ENCODE data around the gene FMO4.

Gene FMO4

DNA sequence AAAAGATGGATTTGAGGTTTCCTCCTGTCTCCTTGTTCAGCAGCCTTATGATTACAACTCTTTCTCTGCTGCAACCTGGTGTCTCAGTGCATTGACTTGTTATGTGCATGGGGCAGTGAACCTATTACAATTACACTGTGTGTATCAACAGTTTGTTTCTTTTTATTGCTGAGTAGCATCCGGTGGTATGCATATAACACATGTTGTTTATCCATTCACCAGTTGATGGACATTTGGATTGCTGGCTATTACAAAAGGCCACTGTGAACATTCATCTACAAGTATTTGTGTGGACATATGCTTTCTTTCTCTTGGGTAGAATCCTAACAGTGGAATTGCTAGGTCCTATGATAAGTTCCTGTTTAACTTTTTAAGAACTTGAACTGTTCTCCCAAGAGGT, 65.9 kb downstream of the FMO4 start:
- Histone ChIP-seq H3K4me1 (ENCODE audit: control insufficient read depth, insufficient read depth, low read length) (no peaks in the 10 kb centered on the region), H3K4me3 (ENCODE audit: low read depth, low read length) (no peak overlapping the region), H3K36me3 (ENCODE audit: control insufficient read depth in 2 of 2, insufficient read depth in 1 of 2, low read length in 2 of 2) (no peaks in the 10 kb centered on the region), H3K9me3 (ENCODE audit: control insufficient read depth, insufficient read depth, low read depth, low read length) (no peaks in the 10 kb centered on the region), H3K27ac (ENCODE audit: extremely low read depth, low read depth, low read length) (no peak overlapping the region)
- CTCF ChIA-PET: interaction anchor here (0.6 kb wide), 1 partner anchor 690 kb away, joined by 4 read pairs; no protein-coding TSS in a partner anchor
- POLR2A ChIA-PET: no interaction called here
- TF ChIP-seq ZBTB20 (tag by site-specific recombination; IDR thresholded peaks at IDR 0.05) (no peak), SCRT2 (tag by site-specific recombination; IDR thresholded peaks at IDR 0.05) (0 out of 2 replicates have a peak, but pooled peaks have one; percentile 18), ZNF132 (tag by site-specific recombination; IDR thresholded peaks at IDR 0.05; ENCODE audit: borderline replicate concordance) (no peak), ZNF621 (tag by site-specific recombination; IDR thresholded peaks at IDR 0.05) (no peak)

DNA sequence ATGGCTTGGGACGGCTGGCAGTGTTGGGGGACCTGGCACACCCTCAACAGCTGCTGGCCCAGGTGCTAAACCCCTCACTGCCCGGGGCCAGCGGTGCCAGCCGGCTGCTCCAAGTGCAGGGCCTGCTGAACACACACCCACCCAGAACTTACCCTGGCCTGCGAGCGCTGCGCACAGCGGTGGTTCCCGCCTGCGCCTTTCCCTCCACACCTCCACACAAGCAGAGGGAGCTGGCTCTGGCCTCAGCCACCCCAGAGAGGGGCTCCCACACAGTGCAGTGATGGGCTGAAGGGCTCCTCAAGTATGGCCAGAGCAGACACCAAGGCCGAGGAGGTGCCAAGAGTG, 67.9 kb downstream of the FMO4 start:
- CTCF ChIA-PET: no interaction called here
- Histone ChIP-seq H3K36me3 (ENCODE audit: control insufficient read depth in 2 of 2, insufficient read depth in 1 of 2, low read length in 2 of 2) (no peaks in the 10 kb centered on the region), H3K27ac (ENCODE audit: extremely low read depth, low read depth, low read length) (no peak overlapping the region), H3K4me3 (ENCODE audit: low read depth, low read length) (no peak overlapping the region), H3K4me1 (ENCODE audit: control insufficient read depth, insufficient read depth, low read length) (no peaks in the 10 kb centered on the region), H3K9me3 (ENCODE audit: control insufficient read depth, insufficient read depth, low read depth, low read length) (no peaks in the 10 kb centered on the region)
- TF ChIP-seq ZNF658 (tag by site-specific recombination; IDR thresholded peaks at IDR 0.05) (no peak), MZF1 (tag by site-specific recombination; IDR thresholded peaks at IDR 0.05; ENCODE audit: borderline replicate concordance) (no peak), ZNF473 (tag by site-specific recombination; IDR thresholded peaks at IDR 0.05) (no peak)
- TF ChIP-seq, protein P1, sequence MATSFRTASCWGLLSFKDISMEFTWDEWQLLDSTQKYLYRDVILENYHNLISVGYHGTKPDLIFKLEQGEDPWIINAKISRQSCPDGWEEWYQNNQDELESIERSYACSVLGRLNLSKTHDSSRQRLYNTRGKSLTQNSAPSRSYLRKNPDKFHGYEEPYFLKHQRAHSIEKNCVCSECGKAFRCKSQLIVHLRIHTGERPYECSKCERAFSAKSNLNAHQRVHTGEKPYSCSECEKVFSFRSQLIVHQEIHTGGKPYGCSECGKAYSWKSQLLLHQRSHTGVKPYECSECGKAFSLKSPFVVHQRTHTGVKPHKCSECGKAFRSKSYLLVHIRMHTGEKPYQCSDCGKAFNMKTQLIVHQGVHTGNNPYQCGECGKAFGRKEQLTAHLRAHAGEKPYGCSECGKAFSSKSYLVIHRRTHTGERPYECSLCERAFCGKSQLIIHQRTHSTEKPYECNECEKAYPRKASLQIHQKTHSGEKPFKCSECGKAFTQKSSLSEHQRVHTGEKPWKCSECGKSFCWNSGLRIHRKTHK (tag by site-specific recombination; IDR thresholded peaks at IDR 0.05): no peak
- TF ChIP-seq, protein P2, sequence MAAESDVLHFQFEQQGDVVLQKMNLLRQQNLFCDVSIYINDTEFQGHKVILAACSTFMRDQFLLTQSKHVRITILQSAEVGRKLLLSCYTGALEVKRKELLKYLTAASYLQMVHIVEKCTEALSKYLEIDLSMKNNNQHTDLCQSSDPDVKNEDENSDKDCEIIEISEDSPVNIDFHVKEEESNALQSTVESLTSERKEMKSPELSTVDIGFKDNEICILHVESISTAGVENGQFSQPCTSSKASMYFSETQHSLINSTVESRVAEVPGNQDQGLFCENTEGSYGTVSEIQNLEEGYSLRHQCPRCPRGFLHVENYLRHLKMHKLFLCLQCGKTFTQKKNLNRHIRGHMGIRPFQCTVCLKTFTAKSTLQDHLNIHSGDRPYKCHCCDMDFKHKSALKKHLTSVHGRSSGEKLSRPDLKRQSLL (tag by site-specific recombination; IDR thresholded peaks at IDR 0.05): no peak
- TF ChIP-seq, protein P3, sequence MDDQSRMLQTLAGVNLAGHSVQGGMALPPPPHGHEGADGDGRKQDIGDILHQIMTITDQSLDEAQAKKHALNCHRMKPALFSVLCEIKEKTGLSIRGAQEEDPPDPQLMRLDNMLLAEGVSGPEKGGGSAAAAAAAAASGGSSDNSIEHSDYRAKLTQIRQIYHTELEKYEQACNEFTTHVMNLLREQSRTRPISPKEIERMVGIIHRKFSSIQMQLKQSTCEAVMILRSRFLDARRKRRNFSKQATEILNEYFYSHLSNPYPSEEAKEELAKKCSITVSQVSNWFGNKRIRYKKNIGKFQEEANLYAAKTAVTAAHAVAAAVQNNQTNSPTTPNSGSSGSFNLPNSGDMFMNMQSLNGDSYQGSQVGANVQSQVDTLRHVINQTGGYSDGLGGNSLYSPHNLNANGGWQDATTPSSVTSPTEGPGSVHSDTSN (CRISPR knock-in tag; IDR thresholded peaks at IDR 0.05): no peak
- POLR2A ChIA-PET: no interaction called here

DNA sequence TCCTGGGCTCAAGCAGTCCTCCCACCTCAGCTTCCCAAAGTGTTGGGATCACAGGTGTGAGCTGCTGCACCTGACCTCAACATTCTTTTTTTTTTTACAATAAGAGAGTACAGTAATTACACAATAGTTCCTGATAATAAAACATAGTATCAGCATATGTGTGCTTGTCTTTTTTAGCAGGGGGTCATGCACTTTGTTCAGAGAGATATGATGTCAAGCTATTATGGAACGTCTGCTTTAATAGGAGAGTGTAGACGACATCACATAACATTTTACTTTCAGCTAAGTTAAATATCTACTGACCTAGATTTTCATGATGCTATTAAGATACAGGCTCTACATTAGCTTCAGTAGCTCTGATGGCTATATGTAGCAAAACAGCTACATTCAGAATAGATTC, 70.5 kb downstream of the FMO4 start:
- Histone ChIP-seq H3K36me3 (ENCODE audit: control insufficient read depth in 2 of 2, insufficient read depth in 1 of 2, low read length in 2 of 2) (no peaks in the 10 kb centered on the region), H3K27ac (ENCODE audit: extremely low read depth, low read depth, low read length) (no peak overlapping the region), H3K4me3 (ENCODE audit: low read depth, low read length) (no peak overlapping the region), H3K4me1 (ENCODE audit: control insufficient read depth, insufficient read depth, low read length) (no peaks in the 10 kb centered on the region), H3K9me3 (ENCODE audit: control insufficient read depth, insufficient read depth, low read depth, low read length) (no peaks in the 10 kb centered on the region)
- ChIA-PET CTCF (no interaction called here), POLR2A (interaction anchor here (0.6 kb wide), 1 partner anchor 122 kb away, joined by 3 read pairs; no protein-coding TSS in a partner anchor)
- no peak for TF ChIP-seq ZNF596 (tag by site-specific recombination; IDR thresholded peaks at IDR 0.05)
- TF ChIP-seq, protein P4, sequence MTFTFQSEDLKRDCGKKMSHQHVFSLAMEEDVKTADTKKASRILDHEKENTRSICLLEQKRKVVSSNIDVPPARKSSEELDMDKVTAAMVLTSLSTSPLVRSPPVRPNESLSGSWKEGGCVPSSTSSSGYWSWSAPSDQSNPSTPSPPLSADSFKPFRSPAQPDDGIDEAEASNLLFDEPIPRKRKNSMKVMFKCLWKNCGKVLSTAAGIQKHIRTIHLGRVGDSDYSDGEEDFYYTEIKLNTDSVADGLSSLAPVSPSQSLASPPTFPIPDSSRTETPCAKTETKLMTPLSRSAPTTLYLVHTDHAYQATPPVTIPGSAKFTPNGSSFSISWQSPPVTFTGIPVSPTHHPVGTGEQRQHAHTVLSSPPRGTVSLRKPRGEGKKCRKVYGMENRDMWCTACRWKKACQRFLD (tag by site-specific recombination; IDR thresholded peaks at IDR 0.05): no peak
- no peak for TF ChIP-seq ZNF16 (tag by site-specific recombination; IDR thresholded peaks at IDR 0.05; ENCODE audit: low read depth)
- TF ChIP-seq ZNF366 (tag by site-specific recombination; conservative IDR thresholded peaks at IDR 0.05): no peak
- TF ChIP-seq OSR2 (tag by site-specific recombination; IDR thresholded peaks at IDR 0.05): no peak
- no peak for TF ChIP-seq ZNF112 (tag by site-specific recombination; IDR thresholded peaks at IDR 0.05)
- no peak for TF ChIP-seq ZNF292 (tag by site-specific recombination; IDR thresholded peaks at IDR 0.05; ENCODE audit: borderline replicate concordance, low read depth)
- no peak for TF ChIP-seq ZNF747 (tag by site-specific recombination; IDR thresholded peaks at IDR 0.05)
- no peak for TF ChIP-seq ZSCAN16 (tag by site-specific recombination; IDR thresholded peaks at IDR 0.05)
- TF ChIP-seq ZNF354C (tag by site-specific recombination; IDR thresholded peaks at IDR 0.05; ENCODE audit: borderline replicate concordance, low read depth): no peak
- TF ChIP-seq ZNF843 (tag by site-specific recombination; IDR thresholded peaks at IDR 0.05): no peak
- TF ChIP-seq GLIS1 (tag by site-specific recombination; IDR thresholded peaks at IDR 0.05): no peak
- no peak for TF ChIP-seq ZNF211 (tag by site-specific recombination; IDR thresholded peaks at IDR 0.05; ENCODE audit: low read depth)
- no peak for TF ChIP-seq ZNF274 (IDR thresholded peaks at IDR 0.05; ENCODE audit: low read length)
- TF ChIP-seq ZNF274 (tag by site-specific recombination; IDR thresholded peaks at IDR 0.05; ENCODE audit: borderline replicate concordance): no peak
- TF ChIP-seq, protein P5, sequence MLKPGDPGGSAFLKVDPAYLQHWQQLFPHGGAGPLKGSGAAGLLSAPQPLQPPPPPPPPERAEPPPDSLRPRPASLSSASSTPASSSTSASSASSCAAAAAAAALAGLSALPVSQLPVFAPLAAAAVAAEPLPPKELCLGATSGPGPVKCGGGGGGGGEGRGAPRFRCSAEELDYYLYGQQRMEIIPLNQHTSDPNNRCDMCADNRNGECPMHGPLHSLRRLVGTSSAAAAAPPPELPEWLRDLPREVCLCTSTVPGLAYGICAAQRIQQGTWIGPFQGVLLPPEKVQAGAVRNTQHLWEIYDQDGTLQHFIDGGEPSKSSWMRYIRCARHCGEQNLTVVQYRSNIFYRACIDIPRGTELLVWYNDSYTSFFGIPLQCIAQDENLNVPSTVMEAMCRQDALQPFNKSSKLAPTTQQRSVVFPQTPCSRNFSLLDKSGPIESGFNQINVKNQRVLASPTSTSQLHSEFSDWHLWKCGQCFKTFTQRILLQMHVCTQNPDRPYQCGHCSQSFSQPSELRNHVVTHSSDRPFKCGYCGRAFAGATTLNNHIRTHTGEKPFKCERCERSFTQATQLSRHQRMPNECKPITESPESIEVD (tag by site-specific recombination; IDR thresholded peaks at IDR 0.05): no peak
- no peak for TF ChIP-seq SP3 (tag by site-specific recombination; IDR thresholded peaks at IDR 0.05)

All from HEK293 (cell line).